Measurements from ENCODE around the gene ZNF526.

DNA sequence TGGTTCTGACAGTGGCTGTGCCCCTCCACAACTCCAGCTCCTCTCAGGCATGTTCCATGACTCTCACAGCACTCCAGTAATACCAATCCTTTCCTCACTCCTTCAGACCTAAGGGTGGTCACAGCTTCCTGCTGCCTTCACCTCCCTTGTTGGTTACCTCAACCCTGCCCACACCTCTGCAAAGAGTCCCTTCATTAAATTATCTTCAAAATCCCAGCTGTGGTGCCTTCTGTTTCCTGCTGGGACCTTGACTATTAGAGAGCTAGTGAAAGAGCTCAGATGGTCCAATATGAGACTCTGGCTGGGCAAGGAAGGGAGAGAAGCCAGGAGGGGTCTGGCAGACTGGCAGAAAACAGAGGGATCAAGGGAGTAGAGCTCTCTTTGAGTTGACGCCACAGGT, 28.8 kb upstream of the ZNF526 start:
- TF ChIP-seq, protein P1, sequence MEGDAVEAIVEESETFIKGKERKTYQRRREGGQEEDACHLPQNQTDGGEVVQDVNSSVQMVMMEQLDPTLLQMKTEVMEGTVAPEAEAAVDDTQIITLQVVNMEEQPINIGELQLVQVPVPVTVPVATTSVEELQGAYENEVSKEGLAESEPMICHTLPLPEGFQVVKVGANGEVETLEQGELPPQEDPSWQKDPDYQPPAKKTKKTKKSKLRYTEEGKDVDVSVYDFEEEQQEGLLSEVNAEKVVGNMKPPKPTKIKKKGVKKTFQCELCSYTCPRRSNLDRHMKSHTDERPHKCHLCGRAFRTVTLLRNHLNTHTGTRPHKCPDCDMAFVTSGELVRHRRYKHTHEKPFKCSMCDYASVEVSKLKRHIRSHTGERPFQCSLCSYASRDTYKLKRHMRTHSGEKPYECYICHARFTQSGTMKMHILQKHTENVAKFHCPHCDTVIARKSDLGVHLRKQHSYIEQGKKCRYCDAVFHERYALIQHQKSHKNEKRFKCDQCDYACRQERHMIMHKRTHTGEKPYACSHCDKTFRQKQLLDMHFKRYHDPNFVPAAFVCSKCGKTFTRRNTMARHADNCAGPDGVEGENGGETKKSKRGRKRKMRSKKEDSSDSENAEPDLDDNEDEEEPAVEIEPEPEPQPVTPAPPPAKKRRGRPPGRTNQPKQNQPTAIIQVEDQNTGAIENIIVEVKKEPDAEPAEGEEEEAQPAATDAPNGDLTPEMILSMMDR (IDR thresholded peaks at IDR 0.05; ENCODE audit: insufficient read depth, low read length, poor library complexity, severe bottlenecking) = no peak
- no peak for TF ChIP-seq EZH2phosphoT487 (conservative IDR thresholded peaks at IDR 0.05; ENCODE audit: low read length)

Data from SU-DHL-6 (cell line).